NT2/D1 (cell line): Measurements from ENCODE around the gene PLCXD3.

Source experiments
- SUZ12 ChIP-seq: IDR thresholded peaks from 2 replicates; pipeline ENCODE4 v1.6.1; 2011; ENCODE audit not compliant: insufficient read length, insufficient read depth; ENCODE audit errors: extremely low read depth
- YY1 ChIP-seq: IDR thresholded peaks from 2 replicates; pipeline ENCODE4 v1.6.1; 2011; ENCODE audit not compliant: insufficient read length, insufficient read depth
- ZNF274 ChIP-seq: IDR thresholded peaks from 2 replicates; pipeline ENCODE4 v1.6.1; 2011; ENCODE audit warnings: mild to moderate bottlenecking, low read depth, low read length

DNA sequence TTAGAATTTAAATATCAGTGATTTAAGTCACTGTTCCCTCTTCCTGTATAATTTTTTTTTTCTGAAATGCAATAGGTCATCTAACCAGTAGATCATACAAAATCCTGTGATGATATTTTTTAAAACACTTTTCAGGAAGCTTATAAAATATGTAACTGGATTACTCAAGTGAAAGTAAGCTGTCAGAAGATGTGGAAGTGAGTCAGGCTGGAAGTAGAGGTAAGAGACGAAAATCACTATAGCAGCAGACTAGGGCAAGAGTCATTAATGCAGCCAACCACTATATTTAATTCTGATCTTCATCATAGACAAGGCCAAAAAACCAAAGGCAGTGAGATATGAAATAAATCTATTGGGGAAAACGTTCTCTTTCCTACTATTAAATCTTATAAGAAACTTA lies 231.4 kb downstream of the PLCXD3 start:
- no peak for TF ChIP-seq YY1
- TF ChIP-seq ZNF274 = no peak
- no peak for TF ChIP-seq SUZ12
